Prostate gland (tissue), 2 donors: ENCODE measurements around the gene FAM174C.

Source experiments
- POLR2AphosphoS5 ChIP-seq: sonication (generic); formaldehyde crosslinking; IDR thresholded peaks from one replicate; pipeline ENCODE4 v1.6.1; 2017; ENCODE audit warnings: antibody characterized with exemption
- TF ChIP-seq, protein P1 (sequence below), 4 experiments: fragments of 200-600 bp in 2 of 4; fragments of 450-650 bp in 2 of 4; sonication (generic) in 2 of 4; IDR thresholded peaks; 1 replicate in 3 of 4; 2 replicates in 1 of 4; pipeline ENCODE4 v1.5.1; 2016 to 2019; ENCODE audit warnings: antibody characterized with exemption in 4 of 4, mild to moderate bottlenecking in 2 of 4, moderate library complexity in 2 of 4

GRCh38 chr19:1290196-1290702, 14.9 kb downstream of the FAM174C start:
- TF ChIP-seq, protein P1, sequence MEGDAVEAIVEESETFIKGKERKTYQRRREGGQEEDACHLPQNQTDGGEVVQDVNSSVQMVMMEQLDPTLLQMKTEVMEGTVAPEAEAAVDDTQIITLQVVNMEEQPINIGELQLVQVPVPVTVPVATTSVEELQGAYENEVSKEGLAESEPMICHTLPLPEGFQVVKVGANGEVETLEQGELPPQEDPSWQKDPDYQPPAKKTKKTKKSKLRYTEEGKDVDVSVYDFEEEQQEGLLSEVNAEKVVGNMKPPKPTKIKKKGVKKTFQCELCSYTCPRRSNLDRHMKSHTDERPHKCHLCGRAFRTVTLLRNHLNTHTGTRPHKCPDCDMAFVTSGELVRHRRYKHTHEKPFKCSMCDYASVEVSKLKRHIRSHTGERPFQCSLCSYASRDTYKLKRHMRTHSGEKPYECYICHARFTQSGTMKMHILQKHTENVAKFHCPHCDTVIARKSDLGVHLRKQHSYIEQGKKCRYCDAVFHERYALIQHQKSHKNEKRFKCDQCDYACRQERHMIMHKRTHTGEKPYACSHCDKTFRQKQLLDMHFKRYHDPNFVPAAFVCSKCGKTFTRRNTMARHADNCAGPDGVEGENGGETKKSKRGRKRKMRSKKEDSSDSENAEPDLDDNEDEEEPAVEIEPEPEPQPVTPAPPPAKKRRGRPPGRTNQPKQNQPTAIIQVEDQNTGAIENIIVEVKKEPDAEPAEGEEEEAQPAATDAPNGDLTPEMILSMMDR (IDR thresholded peaks at IDR 0.05) = no peak
- no peak for TF ChIP-seq POLR2AphosphoS5
